ENCODE measurements around the gene PON2. TPM values are rescaled to one million over a fixed set of nuclear protein-coding genes. Genes with fewer than 3 reads are reported as not detected.

The PON2 gene
- total and polyA plus RNA-seq, 2 experiments from 2014 or later, result 273 to 337 TPM

DNA sequence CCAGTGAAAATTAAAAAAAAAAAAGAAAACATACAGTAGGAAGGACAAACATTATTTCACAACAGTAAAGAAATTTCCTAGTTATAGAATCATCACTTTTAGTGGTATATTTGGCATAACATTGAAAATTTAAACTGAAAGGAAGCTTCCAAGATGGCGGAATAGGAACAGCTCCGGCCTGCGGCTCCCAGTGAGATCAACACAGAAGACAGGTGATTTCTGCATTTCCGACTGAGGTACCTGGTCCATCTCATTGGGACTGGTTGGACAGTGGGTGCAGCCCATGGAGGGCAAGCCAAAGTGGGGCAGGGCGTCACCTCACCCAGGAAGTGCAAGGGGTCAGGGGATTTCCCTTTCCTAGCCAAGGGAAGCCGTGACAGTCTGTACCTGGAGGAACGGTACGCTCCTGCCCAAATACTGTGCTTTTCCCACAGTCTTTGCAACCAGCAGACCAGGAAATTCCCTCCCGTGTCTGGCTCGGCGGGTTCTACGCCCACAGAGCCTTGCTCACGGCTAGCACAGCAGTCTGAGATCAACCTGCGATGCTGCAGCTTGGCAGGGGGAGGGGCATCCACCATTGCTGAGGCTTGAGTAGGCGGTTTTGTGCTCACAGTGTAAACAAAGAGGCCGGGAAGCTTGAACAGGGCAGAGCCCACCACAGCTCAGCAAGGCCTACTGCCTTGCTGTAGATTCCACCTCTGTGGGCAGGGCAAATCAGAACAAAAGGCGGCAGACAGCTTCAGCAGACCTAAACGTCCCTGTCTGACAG is 58.0 kb downstream of the PON2 start:
- H4K20me1 ChIP-seq (ENCODE audit: insufficient read depth, poor library complexity, severe bottlenecking), result no peaks in the 10 kb centered on the region
- no peaks in the 10 kb centered on the region for H3K79me2 ChIP-seq
- no peaks in the 10 kb centered on the region for H3K9me2 ChIP-seq (replicated peaks; ENCODE audit: insufficient read depth)
- no peak for DNase-seq (ENCODE audit: low spot score)
- H3K4me3 ChIP-seq, result no peak overlapping the region
- H3K27ac ChIP-seq, result no peak overlapping the region
- H2AFZ ChIP-seq, result no peak overlapping the region
- no peaks in the 10 kb centered on the region for H3K27me3 ChIP-seq
- no peak for TF ChIP-seq EZH2 (IDR thresholded peaks at IDR 0.05; ENCODE audit: borderline replicate concordance)
- TF ChIP-seq, protein P1, sequence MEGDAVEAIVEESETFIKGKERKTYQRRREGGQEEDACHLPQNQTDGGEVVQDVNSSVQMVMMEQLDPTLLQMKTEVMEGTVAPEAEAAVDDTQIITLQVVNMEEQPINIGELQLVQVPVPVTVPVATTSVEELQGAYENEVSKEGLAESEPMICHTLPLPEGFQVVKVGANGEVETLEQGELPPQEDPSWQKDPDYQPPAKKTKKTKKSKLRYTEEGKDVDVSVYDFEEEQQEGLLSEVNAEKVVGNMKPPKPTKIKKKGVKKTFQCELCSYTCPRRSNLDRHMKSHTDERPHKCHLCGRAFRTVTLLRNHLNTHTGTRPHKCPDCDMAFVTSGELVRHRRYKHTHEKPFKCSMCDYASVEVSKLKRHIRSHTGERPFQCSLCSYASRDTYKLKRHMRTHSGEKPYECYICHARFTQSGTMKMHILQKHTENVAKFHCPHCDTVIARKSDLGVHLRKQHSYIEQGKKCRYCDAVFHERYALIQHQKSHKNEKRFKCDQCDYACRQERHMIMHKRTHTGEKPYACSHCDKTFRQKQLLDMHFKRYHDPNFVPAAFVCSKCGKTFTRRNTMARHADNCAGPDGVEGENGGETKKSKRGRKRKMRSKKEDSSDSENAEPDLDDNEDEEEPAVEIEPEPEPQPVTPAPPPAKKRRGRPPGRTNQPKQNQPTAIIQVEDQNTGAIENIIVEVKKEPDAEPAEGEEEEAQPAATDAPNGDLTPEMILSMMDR (IDR thresholded peaks at IDR 0.05; ENCODE audit: poor library complexity), result no peak
- TF ChIP-seq EZH2phosphoT487 (IDR thresholded peaks at IDR 0.05; ENCODE audit: low read depth, severe bottlenecking, unreplicated experiment), result no peak
- no peaks in the 10 kb centered on the region for H3K4me1 ChIP-seq (ENCODE audit: insufficient read depth)
- no peaks in the 10 kb centered on the region for H3K9me3 ChIP-seq (ENCODE audit: low read depth)
- no peak overlapping the region for H3K4me2 ChIP-seq
- no peaks in the 10 kb centered on the region for H3K36me3 ChIP-seq (replicated peaks; ENCODE audit: insufficient read depth, low read depth)
- WGBS (ENCODE audit: low lambda C conversion rate, missing lambda C conversion rate), result 83% methylated on average over 18 of the region's 18 CpGs

DNA sequence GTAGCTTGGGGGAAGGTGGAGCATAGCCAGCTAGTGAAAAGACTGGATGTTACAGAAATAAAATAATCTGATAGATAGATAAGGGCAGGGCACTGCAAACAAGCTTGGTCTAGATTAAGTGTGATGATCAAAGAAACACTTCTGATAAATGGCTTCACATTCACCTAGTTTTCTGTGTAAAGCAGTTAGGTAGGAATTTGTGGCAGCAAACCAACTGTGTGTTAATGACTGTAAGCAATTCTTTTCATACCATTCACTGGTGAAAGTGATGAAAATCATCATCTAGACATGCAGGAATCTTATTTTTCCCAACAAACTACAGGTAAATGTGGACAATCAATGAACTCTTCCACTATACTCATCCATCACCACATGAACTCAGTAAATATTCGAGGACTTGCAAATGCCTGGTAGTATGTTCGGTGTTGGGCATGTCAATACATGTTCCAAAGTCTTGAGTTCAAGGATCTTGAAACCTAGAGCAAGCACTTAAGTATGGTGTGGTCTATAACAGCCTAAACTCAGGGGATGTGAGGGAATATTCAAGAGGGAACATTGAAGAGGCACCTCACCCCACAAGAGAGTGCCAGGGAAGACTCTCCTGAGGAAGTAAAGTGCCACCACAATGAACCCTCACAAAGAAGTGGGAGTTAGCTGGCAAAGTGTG is 59.1 kb downstream of the PON2 start:
- Histone ChIP-seq H3K4me1 (ENCODE audit: insufficient read depth) (no peaks in the 10 kb centered on the region), H3K79me2 (no peaks in the 10 kb centered on the region), H3K4me3 (no peak overlapping the region), H4K20me1 (ENCODE audit: insufficient read depth, poor library complexity, severe bottlenecking) (no peaks in the 10 kb centered on the region), H3K27ac (no peak overlapping the region), H3K36me3 (replicated peaks; ENCODE audit: insufficient read depth, low read depth) (no peaks in the 10 kb centered on the region), H2AFZ (no peak overlapping the region), H3K9me3 (ENCODE audit: low read depth) (no peaks in the 10 kb centered on the region), H3K27me3 (no peaks in the 10 kb centered on the region), H3K4me2 (no peak overlapping the region), H3K9me2 (replicated peaks; ENCODE audit: insufficient read depth) (no peaks in the 10 kb centered on the region)
- WGBS (ENCODE audit: low lambda C conversion rate, missing lambda C conversion rate), result 93% methylated on average over 2 of the region's 2 CpGs
- TF ChIP-seq, protein P1 (IDR thresholded peaks at IDR 0.05; ENCODE audit: poor library complexity), result no peak
- TF ChIP-seq EZH2 (IDR thresholded peaks at IDR 0.05; ENCODE audit: borderline replicate concordance) (no peak), EZH2phosphoT487 (IDR thresholded peaks at IDR 0.05; ENCODE audit: low read depth, severe bottlenecking, unreplicated experiment) (no peak)
- DNase-seq (ENCODE audit: low spot score), result no peak

DNA sequence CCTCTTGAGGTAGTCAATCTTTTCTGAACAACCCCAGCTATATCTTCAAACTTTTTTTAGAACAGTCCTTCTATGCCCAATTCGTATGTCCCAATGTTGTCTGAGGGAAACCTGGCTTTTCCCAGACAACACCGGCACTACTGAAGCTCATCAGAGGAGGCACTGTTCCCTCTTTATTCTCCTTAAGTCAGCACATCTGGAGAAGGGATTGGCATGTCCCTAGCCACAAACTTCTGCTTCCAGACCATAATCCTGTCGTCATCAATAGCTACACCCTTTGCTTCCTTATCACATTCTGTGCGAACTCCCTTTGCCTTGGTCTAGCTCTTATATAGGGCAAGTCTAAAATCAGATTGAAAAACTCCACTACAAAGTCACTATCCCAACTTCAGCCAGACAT is 61.5 kb downstream of the PON2 start:
- Histone ChIP-seq H3K36me3 (replicated peaks; ENCODE audit: insufficient read depth, low read depth) (no peaks in the 10 kb centered on the region), H3K9me2 (replicated peaks; ENCODE audit: insufficient read depth) (no peaks in the 10 kb centered on the region), H3K27me3 (no peaks in the 10 kb centered on the region), H3K4me2 (no peak overlapping the region), H3K4me1 (ENCODE audit: insufficient read depth) (no peaks in the 10 kb centered on the region), H3K27ac (no peak overlapping the region), H3K4me3 (no peak overlapping the region), H3K79me2 (no peaks in the 10 kb centered on the region), H2AFZ (no peak overlapping the region), H3K9me3 (ENCODE audit: low read depth) (no peaks in the 10 kb centered on the region), H4K20me1 (ENCODE audit: insufficient read depth, poor library complexity, severe bottlenecking) (no peaks in the 10 kb centered on the region)
- WGBS (ENCODE audit: low lambda C conversion rate, missing lambda C conversion rate), result 91% methylated on average over 4 of the region's 4 CpGs
- DNase-seq (ENCODE audit: low spot score), result no peak
- TF ChIP-seq, protein P1 (IDR thresholded peaks at IDR 0.05; ENCODE audit: poor library complexity), result no peak
- TF ChIP-seq EZH2 (IDR thresholded peaks at IDR 0.05; ENCODE audit: borderline replicate concordance) (no peak), EZH2phosphoT487 (IDR thresholded peaks at IDR 0.05; ENCODE audit: low read depth, severe bottlenecking, unreplicated experiment) (no peak)

Data from hepatocyte (in vitro differentiated cells).